CD4-positive, alpha-beta T cell treated with Interleukin-17A for 4 hours (primary cell): ENCODE data around the gene ABLIM2.

Source experiments
- DNase-seq: peaks from one replicate; pipeline ENCODE4 v3.0.0-alpha.2; 2020; ENCODE audit warnings: mixed read lengths

The ABLIM2 gene

GRCh38 chr4:8135666-8136065 lies 22.9 kb downstream of the ABLIM2 start:
- no peak for DNase-seq

- no peak for DNase-seq
These were observed 24.6 kb downstream of the ABLIM2 start for GRCh38 chr4:8133897-8134563.

- no peak for DNase-seq
These were observed 25.5 kb downstream of the ABLIM2 start for GRCh38 chr4:8132947-8133705.

- no peak for DNase-seq
These were observed 26.2 kb downstream of the ABLIM2 start for GRCh38 chr4:8132400-8132799.

GRCh38 chr4:8131826-8132225 lies 26.8 kb downstream of the ABLIM2 start:
- DNase-seq, result no peak

- DNase-seq, result no peak
These were observed 27.4 kb downstream of the ABLIM2 start for GRCh38 chr4:8131210-8131609.

GRCh38 chr4:8130346-8131066 lies 28.1 kb downstream of the ABLIM2 start:
- DNase-seq, result no peak

- DNase-seq, result no peak
These were observed 28.8 kb downstream of the ABLIM2 start for GRCh38 chr4:8129785-8130184.

GRCh38 chr4:8129136-8129535 lies 29.5 kb downstream of the ABLIM2 start:
- DNase-seq, result no peak

- no peak for DNase-seq
These were observed 30.3 kb downstream of the ABLIM2 start for GRCh38 chr4:8128100-8128856.

- no peak for DNase-seq
These were observed 31.4 kb downstream of the ABLIM2 start for GRCh38 chr4:8127051-8127826.

GRCh38 chr4:8126523-8126922 lies 32.1 kb downstream of the ABLIM2 start:
- no peak for DNase-seq

- no peak for DNase-seq
These were observed 33.0 kb downstream of the ABLIM2 start for GRCh38 chr4:8125526-8126056.

GRCh38 chr4:8123870-8124269 lies 34.7 kb downstream of the ABLIM2 start:
- DNase-seq, result no peak

- no peak for DNase-seq
These were observed 35.2 kb downstream of the ABLIM2 start for GRCh38 chr4:8123389-8123788.

- no peak for DNase-seq
These were observed 35.9 kb downstream of the ABLIM2 start for GRCh38 chr4:8122746-8123145.

GRCh38 chr4:8121292-8122015 lies 37.2 kb downstream of the ABLIM2 start:
- DNase-seq, result no peak

- DNase-seq, result no peak
These were observed 38.1 kb downstream of the ABLIM2 start for GRCh38 chr4:8120501-8120900.

GRCh38 chr4:8119877-8120276 lies 38.7 kb downstream of the ABLIM2 start:
- DNase-seq, result no peak

GRCh38 chr4:8118531-8118930 lies 40.1 kb downstream of the ABLIM2 start:
- DNase-seq, result no peak

- DNase-seq, result no peak
These were observed 40.6 kb downstream of the ABLIM2 start for GRCh38 chr4:8118035-8118434.
